PC-3 (cell line): ENCODE data around the gene ZRANB1.

Experiments used
- EZH2 ChIP-seq: fragments of 300-600 bp; sonication (generic); IDR thresholded peaks from one replicate; pipeline ENCODE4 v1.6.1; 2017; ENCODE audit warnings: antibody characterized with exemption, mild to moderate bottlenecking, low read length; ENCODE audit not compliant: unreplicated experiment
- EZH2phosphoT487 ChIP-seq: fragments of 300-600 bp; sonication (generic); IDR thresholded peaks from 2 replicates; pipeline ENCODE4 v1.6.1; 2018; ENCODE audit warnings: mild to moderate bottlenecking, antibody characterized with exemption, low read length, borderline replicate concordance
- TF ChIP-seq, protein P1 (sequence below): fragments of 300-600 bp; sonication (generic); conservative IDR thresholded peaks from 2 replicates; pipeline ENCODE4 v1.5.1; 2017; ENCODE audit warnings: antibody characterized with exemption, low read depth, mild to moderate bottlenecking, low read length

DNA sequence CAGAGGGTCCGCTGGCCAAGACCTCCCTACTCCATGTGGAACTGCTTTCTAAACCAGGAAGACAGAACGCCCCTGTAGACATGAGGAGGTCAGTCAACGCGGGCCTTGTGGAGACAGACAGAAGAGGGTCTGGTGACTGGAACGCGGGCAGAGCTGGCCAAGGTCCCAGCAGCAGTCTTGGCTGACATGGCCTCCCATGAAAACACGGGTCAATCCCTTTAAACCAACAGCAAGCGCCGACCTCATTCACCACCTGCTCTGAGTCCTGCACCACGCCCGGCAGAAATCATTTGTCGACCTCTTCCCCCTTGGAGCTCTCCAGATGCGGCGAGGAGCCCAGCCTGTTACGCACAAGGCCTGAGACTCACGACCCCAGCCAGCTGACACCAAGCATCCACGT, 78.5 kb downstream of the ZRANB1 start:
- TF ChIP-seq, protein P1, sequence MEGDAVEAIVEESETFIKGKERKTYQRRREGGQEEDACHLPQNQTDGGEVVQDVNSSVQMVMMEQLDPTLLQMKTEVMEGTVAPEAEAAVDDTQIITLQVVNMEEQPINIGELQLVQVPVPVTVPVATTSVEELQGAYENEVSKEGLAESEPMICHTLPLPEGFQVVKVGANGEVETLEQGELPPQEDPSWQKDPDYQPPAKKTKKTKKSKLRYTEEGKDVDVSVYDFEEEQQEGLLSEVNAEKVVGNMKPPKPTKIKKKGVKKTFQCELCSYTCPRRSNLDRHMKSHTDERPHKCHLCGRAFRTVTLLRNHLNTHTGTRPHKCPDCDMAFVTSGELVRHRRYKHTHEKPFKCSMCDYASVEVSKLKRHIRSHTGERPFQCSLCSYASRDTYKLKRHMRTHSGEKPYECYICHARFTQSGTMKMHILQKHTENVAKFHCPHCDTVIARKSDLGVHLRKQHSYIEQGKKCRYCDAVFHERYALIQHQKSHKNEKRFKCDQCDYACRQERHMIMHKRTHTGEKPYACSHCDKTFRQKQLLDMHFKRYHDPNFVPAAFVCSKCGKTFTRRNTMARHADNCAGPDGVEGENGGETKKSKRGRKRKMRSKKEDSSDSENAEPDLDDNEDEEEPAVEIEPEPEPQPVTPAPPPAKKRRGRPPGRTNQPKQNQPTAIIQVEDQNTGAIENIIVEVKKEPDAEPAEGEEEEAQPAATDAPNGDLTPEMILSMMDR = no peak
- TF ChIP-seq EZH2 (no peak), EZH2phosphoT487 (no peak)
